Smooth muscle cell (in vitro differentiated cells): Measurements from ENCODE around the gene CIAO2B. TPM values are rescaled to one million over a fixed set of nuclear protein-coding genes. Genes with fewer than 3 reads are reported as not detected.

Source experiments
- DNase-seq: peaks from one replicate; lab custom pipeline; 2025; ENCODE audit not compliant: unreplicated experiment; lab: John Stamatoyannopoulos, UW
- H2AFZ ChIP-seq: fragments of 200-600 bp; sonication (generic); 2 replicates; pipeline ENCODE4 v1.6.0; 2016; ENCODE audit warnings: antibody characterized with exemption, low read depth, mild to moderate bottlenecking
- H3F3A ChIP-seq: fragments of 200-600 bp; sonication (generic); 2 replicates; pipeline ENCODE4 v1.6.0; 2017; ENCODE audit warnings: antibody characterized with exemption, low read depth
- H3K27ac ChIP-seq: fragments of 200-600 bp; sonication (generic); 2 replicates; pipeline ENCODE4 v1.5.1; 2016; ENCODE audit warnings: low read depth, mild to moderate bottlenecking
- H3K27me3 ChIP-seq: fragments of 200-600 bp; sonication (generic); 2 replicates; pipeline ENCODE4 v1.6.1; 2016; ENCODE audit warnings: low read depth, mild to moderate bottlenecking
- H3K36me3 ChIP-seq: fragments of 200-600 bp; sonication (generic); 2 replicates; pipeline ENCODE4 v1.5.1; 2016; ENCODE audit warnings: low read depth
- H3K4me1 ChIP-seq: fragments of 200-600 bp; sonication (generic); 2 replicates; pipeline ENCODE4 v1.5.1; 2016; ENCODE audit warnings: low read depth
- H3K4me2 ChIP-seq: fragments of 200-600 bp; sonication (generic); 2 replicates; pipeline ENCODE4 v1.6.0; 2016; ENCODE audit warnings: mild to moderate bottlenecking
- H3K4me3 ChIP-seq: fragments of 200-600 bp; sonication (generic); 2 replicates; pipeline ENCODE4 v1.5.1; 2016; ENCODE audit warnings: mild to moderate bottlenecking
- H3K79me2 ChIP-seq: fragments of 200-600 bp; sonication (generic); 2 replicates; pipeline ENCODE4 v1.6.0; 2016; ENCODE audit warnings: low read depth, mild to moderate bottlenecking
- H3K9ac ChIP-seq: fragments of 200-600 bp; sonication (generic); 2 replicates; pipeline ENCODE4 v1.6.0; 2016; ENCODE audit warnings: low read depth
- H3K9me3 ChIP-seq: fragments of 200-600 bp; sonication (generic); replicated peaks from 2 replicates; pipeline ENCODE4 v1.5.1; 2016; ENCODE audit warnings: low read depth
- H4K20me1 ChIP-seq: fragments of 200-600 bp; sonication (generic); 2 replicates; pipeline ENCODE4 v1.6.0; 2016; ENCODE audit warnings: low read depth
- CTCF ChIP-seq: fragments of 200-600 bp; sonication (generic); IDR thresholded peaks from 2 replicates; pipeline ENCODE4 v1.5.1; 2017; ENCODE audit warnings: borderline replicate concordance, mild to moderate bottlenecking, antibody characterized with exemption; ENCODE audit not compliant: insufficient read depth, poor library complexity, severe bottlenecking
- WGBS: methylation state at CpG from one replicate; pipeline ENCODE4 v1.1.7; 2016; ENCODE audit warnings: low lambda C conversion rate; 5-methylcytosine and 5-hydroxymethylcytosine counted together
- polyA plus RNA-seq: library from polyadenylated mRNA; unstranded; fragments of >200 nt; fragmentation: Nextera tagmentation; extraction: Ambion mirVana; gene quantifications from 2 replicates; pipeline ENCODE4 v1.2.1, GENCODE V29; 2016
- total RNA-seq: library from RNA; depleted of rRNA; stranded (reverse); fragments of >200 nt; gene quantifications from 2 replicates; pipeline ENCODE4 v1.2.3, GENCODE V29; 2014

The CIAO2B gene
- total and polyA plus RNA-seq, 2 experiments from 2014 or later = 141 to 173 TPM

DNA sequence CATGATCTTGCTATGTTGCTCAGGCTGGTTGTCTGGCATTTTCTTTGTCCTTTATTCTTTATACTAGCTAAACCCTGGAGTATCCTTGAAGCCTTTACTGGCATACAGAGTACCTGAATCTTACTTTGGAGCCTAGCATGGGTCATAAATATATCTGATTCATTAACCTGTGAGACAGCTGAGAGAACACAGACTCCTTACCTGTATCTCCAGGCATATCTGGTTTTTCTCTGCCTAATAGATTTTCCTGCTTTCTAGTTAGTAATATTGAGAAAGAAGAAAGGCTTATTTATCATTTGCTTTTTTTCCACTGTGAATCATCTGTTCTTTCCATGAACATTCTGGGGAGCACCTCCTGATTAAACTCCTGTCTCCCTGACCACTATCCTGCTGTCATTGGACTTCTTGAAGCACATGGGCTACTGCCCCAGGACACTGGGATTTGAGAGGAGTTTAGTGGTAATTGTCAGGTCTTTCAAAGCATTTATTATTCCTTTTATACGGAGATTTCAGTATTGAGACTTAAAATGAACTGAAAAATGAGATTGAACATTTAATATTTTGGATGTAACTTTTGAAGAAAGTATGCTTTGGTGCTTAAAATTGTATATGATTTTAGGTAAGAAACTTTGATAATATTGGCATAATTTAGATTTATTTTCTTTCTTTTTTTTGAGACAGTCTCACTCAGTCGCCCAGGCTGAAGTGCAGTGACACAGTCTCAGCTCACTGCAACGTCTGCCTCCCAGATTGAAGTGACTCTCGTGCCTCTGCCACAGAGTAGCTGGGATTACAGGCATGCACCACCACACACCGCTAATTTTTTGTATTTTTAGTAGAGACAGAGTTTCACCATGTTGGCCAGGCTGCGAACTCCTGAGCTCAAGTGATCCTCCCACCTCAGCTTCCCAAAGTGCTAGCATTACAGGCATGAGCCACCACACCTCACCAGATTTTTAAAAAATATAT is 45.3 kb downstream of the CIAO2B start:
- Histone ChIP-seq H3F3A (no peaks in the 10 kb centered on the region), H3K79me2 (no peaks in the 10 kb centered on the region), H3K4me3 (no peak overlapping the region), H3K27ac (no peak overlapping the region), H3K9me3 (no peaks in the 10 kb centered on the region), H2AFZ (no peak overlapping the region), H3K9ac (no peak overlapping the region), H3K4me2 (no peak overlapping the region), H3K4me1 (no peaks in the 10 kb centered on the region), H3K27me3 (no peaks in the 10 kb centered on the region), H3K36me3 (no peaks in the 10 kb centered on the region), H4K20me1 (peaks cover 22% of the 10 kb centered on the region)
- DNase-seq = no peak
- WGBS = 79% methylated on average over 6 of the region's 6 CpGs
- TF ChIP-seq CTCF = no peak

DNA sequence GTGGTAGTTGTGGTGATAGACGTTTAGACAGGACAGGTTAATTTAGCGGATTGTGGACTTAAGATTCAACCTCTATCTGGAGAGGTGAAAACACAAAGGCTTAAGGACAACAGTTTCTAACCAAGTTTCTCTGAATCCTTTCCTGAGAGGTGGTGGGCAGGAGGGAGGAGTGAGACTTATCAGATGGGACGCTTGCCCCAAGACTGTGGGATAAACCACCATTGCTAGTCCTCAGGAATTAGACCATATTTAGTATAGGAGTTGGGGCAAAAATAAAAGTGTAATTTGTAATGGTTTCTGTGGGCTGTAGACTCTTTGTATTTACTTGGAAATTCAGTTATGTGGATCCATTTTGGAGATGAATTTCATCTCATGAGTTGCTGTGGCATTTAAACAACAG is 47.3 kb downstream of the CIAO2B start:
- H3K27me3 ChIP-seq = no peaks in the 10 kb centered on the region
- no peaks in the 10 kb centered on the region for H3K79me2 ChIP-seq
- H4K20me1 ChIP-seq = peaks cover 22% of the 10 kb centered on the region
- H2AFZ ChIP-seq = no peak overlapping the region
- H3K9ac ChIP-seq = no peak overlapping the region
- no peaks in the 10 kb centered on the region for H3K9me3 ChIP-seq
- WGBS = 82% methylated on average over 3 of the region's 3 CpGs
- DNase-seq = no peak
- no peak overlapping the region for H3K4me2 ChIP-seq
- H3K4me3 ChIP-seq = no peak overlapping the region
- no peaks in the 10 kb centered on the region for H3K4me1 ChIP-seq
- H3K36me3 ChIP-seq = no peaks in the 10 kb centered on the region
- TF ChIP-seq CTCF = no peak
- H3K27ac ChIP-seq = no peak overlapping the region
- H3F3A ChIP-seq = no peaks in the 10 kb centered on the region

DNA sequence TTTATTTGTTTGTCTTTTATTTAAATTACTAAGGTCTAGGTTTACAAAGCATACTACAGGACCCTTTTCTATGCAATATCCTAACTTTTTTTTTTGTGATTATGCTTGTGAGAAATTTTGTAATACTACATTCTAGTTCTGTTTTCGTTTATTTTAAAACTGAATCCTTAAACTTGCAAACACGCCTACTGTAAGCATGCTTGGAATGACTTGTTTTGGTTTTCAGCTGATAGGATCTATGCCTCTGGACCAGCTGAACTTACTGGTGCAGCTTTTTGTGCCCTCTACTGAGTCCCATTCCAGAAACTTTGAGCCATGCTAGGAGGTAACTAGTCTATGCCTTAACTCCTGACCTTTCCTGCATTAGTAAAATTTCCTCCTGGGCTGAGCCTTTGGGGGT is 47.9 kb downstream of the CIAO2B start:
- Histone ChIP-seq H3K4me2 (peak overlapping the region; percentile 33), H3K27ac (no peak overlapping the region), H2AFZ (no peak overlapping the region), H3K9ac (no peak overlapping the region), H3K4me3 (no peak overlapping the region), H3F3A (no peaks in the 10 kb centered on the region), H3K4me1 (no peaks in the 10 kb centered on the region), H3K79me2 (no peaks in the 10 kb centered on the region), H3K27me3 (no peaks in the 10 kb centered on the region), H3K36me3 (no peaks in the 10 kb centered on the region), H3K9me3 (no peaks in the 10 kb centered on the region), H4K20me1 (peaks cover 22% of the 10 kb centered on the region)
- WGBS = 23% methylated on average over 2 of the region's 2 CpGs
- TF ChIP-seq CTCF = no peak
- no peak for DNase-seq
